Mesendoderm (in vitro differentiated cells): Measurements from ENCODE around the gene VWA2.

Experiments
- DNase-seq: peaks from one replicate; pipeline ENCODE4 v3.0.0; 2013
- H2AK5ac ChIP-seq: 2 replicates; pipeline ENCODE4 v1.6.1; 2013; ENCODE audit warnings: low read length, inconsistent platforms
- H2BK120ac ChIP-seq: 2 replicates; pipeline ENCODE4 v1.6.1; 2013; ENCODE audit warnings: low read depth, mild to moderate bottlenecking, low read length, moderate library complexity, mixed read lengths
- H2BK15ac ChIP-seq: replicated peaks from 2 replicates; pipeline ENCODE4 v1.6.1; 2013; ENCODE audit warnings: low read depth, mild to moderate bottlenecking, moderate library complexity
- H2BK5ac ChIP-seq: 2 replicates; pipeline ENCODE4 v1.6.1; 2013; ENCODE audit warnings: low read length, inconsistent platforms
- H3K18ac ChIP-seq: 2 replicates; pipeline ENCODE4 v1.6.1; 2013; ENCODE audit warnings: mild to moderate bottlenecking, low read length, mixed read lengths
- H3K23ac ChIP-seq: one replicate; pipeline ENCODE4 v1.6.1; 2013; ENCODE audit warnings: low read length
- H3K27ac ChIP-seq: 2 replicates; pipeline ENCODE4 v1.5.1; 2013; ENCODE audit warnings: low read depth, mild to moderate bottlenecking, inconsistent platforms, low read length, moderate library complexity
- H3K27me3 ChIP-seq: 2 replicates; pipeline ENCODE4 v1.6.1; 2013; ENCODE audit warnings: low read length, control low read depth, mild to moderate bottlenecking, inconsistent platforms; ENCODE audit not compliant: insufficient read depth, poor library complexity
- H3K36me3 ChIP-seq: 2 replicates; pipeline ENCODE4 v1.6.1; 2013; ENCODE audit warnings: low read length, inconsistent platforms; ENCODE audit not compliant: control insufficient read depth, insufficient read depth
- H3K4ac ChIP-seq: one replicate; pipeline ENCODE4 v1.6.1; 2013; ENCODE audit warnings: low read depth, mild to moderate bottlenecking, low read length, moderate library complexity
- H3K4me1 ChIP-seq: 2 replicates; pipeline ENCODE4 v1.6.1; 2013; ENCODE audit warnings: low read depth, low read length, inconsistent platforms; ENCODE audit not compliant: control insufficient read depth
- H3K4me2 ChIP-seq: 2 replicates; pipeline ENCODE4 v1.6.1; 2013; ENCODE audit warnings: low read length
- H3K4me3 ChIP-seq: 2 replicates; pipeline ENCODE4 v1.5.1; 2013; ENCODE audit warnings: mild to moderate bottlenecking, low read length
- H3K56ac ChIP-seq: one replicate; pipeline ENCODE4 v1.6.1; 2013; ENCODE audit warnings: low read length
- H3K79me1 ChIP-seq: 2 replicates; pipeline ENCODE4 v1.6.1; 2013; ENCODE audit warnings: low read length, inconsistent platforms
- H3K79me2 ChIP-seq: 2 replicates; pipeline ENCODE4 v1.6.1; 2013; ENCODE audit warnings: mild to moderate bottlenecking, low read length; ENCODE audit not compliant: control insufficient read depth, insufficient read depth
- H3K9ac ChIP-seq: 2 replicates; pipeline ENCODE4 v1.6.1; 2013; ENCODE audit warnings: low read length, inconsistent platforms
- H4K5ac ChIP-seq: one replicate; pipeline ENCODE4 v1.6.1; 2013; ENCODE audit warnings: low read length
- H4K8ac ChIP-seq: one replicate; pipeline ENCODE4 v1.6.1; 2013; ENCODE audit warnings: low read depth, mild to moderate bottlenecking, control low read depth, low read length, moderate library complexity
- whole genome bisulfite sequencing: extraction: QIAGEN DNeasy Blood & Tissue Kit; methylation state at CpG from one replicate; pipeline ENCODE4 v1.1.7; 2013; ENCODE audit warnings: low lambda C conversion rate, missing lambda C conversion rate; ENCODE audit not compliant: insufficient coverage; ENCODE audit errors: extremely low coverage; 5-methylcytosine and 5-hydroxymethylcytosine counted together

Gene VWA2

DNA sequence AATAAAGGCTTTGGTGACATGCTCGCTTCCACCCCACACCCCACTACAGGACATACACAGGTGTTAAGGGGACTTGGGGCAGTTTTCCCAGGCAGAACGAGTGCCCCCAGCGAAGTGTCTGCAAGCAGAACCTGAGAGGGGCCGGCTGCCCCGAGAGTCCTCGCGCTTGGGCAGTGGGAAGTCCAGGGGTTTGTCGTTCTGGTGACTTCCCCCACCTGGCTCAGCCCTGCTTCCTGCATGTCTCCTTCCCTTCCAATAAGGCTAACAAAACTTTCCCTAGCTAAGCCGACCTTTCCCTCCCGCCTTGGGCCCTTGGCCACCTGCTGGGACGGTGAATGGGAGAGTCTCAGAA lies 916 bp downstream of the VWA2 start:
- no peaks in the 10 kb centered on the region for H3K27me3 ChIP-seq
- no peak for DNase-seq
- no peak overlapping the region for H2BK5ac ChIP-seq
- H3K56ac ChIP-seq: peak overlapping the region; percentile 1
- H3K36me3 ChIP-seq: no peaks in the 10 kb centered on the region
- peak overlapping the region; percentile 45 for H3K4me2 ChIP-seq
- H3K4me1 ChIP-seq: no peaks in the 10 kb centered on the region
- no peak overlapping the region for H3K27ac ChIP-seq
- no CpG with 5 or more reads among the region's 11 CpGs for WGBS
- no peak overlapping the region for H2BK120ac ChIP-seq
- no peak overlapping the region for H4K8ac ChIP-seq
- no peak overlapping the region for H3K4ac ChIP-seq
- no peaks in the 10 kb centered on the region for H3K79me2 ChIP-seq
- H3K79me1 ChIP-seq: no peaks in the 10 kb centered on the region
- no peak overlapping the region for H3K9ac ChIP-seq
- H4K5ac ChIP-seq: no peak overlapping the region
- no peak overlapping the region for H3K4me3 ChIP-seq
- no peak overlapping the region for H2BK15ac ChIP-seq
- no peak overlapping the region for H3K23ac ChIP-seq
- no peak overlapping the region for H3K18ac ChIP-seq
- no peak overlapping the region for H2AK5ac ChIP-seq

DNA sequence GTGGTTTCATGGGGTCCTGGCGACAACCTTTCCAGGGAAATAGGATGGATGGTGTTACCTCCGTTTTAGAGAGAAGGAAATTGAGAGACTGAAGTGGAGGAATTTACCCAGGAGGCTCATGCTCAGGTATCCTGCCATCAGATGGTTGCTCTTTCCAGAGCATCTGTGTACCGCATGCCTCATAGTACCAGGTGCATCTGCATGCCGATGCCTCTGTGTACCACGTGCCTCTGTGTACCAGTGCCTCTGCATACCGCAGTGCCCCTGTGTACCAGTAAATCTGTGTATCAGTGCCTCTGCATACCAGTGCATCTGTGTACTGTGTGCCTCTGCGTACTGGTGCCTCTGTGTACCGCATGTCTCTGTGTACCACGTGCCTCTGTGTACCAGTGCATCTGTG lies 3.2 kb downstream of the VWA2 start:
- Histone ChIP-seq H3K79me2 (no peaks in the 10 kb centered on the region), H3K27me3 (no peaks in the 10 kb centered on the region), H3K4me3 (no peak overlapping the region), H3K56ac (no peak overlapping the region), H3K23ac (no peak overlapping the region), H3K4me1 (no peaks in the 10 kb centered on the region), H3K79me1 (no peaks in the 10 kb centered on the region), H3K36me3 (no peaks in the 10 kb centered on the region), H3K4me2 (no peak overlapping the region), H2BK5ac (no peak overlapping the region), H4K5ac (no peak overlapping the region), H2BK15ac (no peak overlapping the region), H4K8ac (no peak overlapping the region), H2BK120ac (no peak overlapping the region), H2AK5ac (no peak overlapping the region), H3K27ac (no peak overlapping the region), H3K9ac (no peak overlapping the region), H3K4ac (no peak overlapping the region), H3K18ac (no peak overlapping the region)
- DNase-seq: no peak
- WGBS: no CpG with 5 or more reads among the region's 9 CpGs

DNA sequence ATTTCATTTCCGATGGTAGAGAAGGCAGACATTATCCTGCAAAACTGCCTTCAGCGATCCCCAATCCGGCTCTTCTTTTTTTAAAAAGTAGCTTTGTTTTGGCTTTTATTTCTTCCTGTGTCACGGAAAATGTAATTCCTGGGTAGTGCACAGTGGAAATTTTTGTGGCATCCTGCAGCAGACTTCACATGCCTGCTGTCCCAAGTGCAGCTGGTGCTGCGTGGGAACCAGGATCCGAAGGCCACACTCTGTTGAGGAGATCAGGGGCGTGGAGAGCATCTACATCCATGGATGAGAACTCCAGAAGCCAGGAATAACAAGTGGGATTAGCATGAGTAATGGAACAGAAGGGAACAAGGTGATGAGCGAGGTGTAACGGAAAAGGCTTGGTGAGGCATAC lies 4.6 kb downstream of the VWA2 start:
- Histone ChIP-seq H4K5ac (no peak overlapping the region), H4K8ac (no peak overlapping the region), H3K4me2 (no peak overlapping the region), H3K36me3 (no peaks in the 10 kb centered on the region), H2BK15ac (no peak overlapping the region), H3K79me1 (no peaks in the 10 kb centered on the region), H3K4ac (no peak overlapping the region), H3K23ac (no peak overlapping the region), H2AK5ac (no peak overlapping the region), H3K56ac (no peak overlapping the region), H3K4me1 (no peaks in the 10 kb centered on the region), H3K4me3 (no peak overlapping the region), H3K9ac (no peak overlapping the region), H3K79me2 (no peaks in the 10 kb centered on the region), H3K27me3 (no peaks in the 10 kb centered on the region), H2BK5ac (no peak overlapping the region), H2BK120ac (no peak overlapping the region), H3K27ac (no peak overlapping the region), H3K18ac (no peak overlapping the region)
- WGBS: no CpG with 5 or more reads among the region's 9 CpGs
- DNase-seq: no peak

DNA sequence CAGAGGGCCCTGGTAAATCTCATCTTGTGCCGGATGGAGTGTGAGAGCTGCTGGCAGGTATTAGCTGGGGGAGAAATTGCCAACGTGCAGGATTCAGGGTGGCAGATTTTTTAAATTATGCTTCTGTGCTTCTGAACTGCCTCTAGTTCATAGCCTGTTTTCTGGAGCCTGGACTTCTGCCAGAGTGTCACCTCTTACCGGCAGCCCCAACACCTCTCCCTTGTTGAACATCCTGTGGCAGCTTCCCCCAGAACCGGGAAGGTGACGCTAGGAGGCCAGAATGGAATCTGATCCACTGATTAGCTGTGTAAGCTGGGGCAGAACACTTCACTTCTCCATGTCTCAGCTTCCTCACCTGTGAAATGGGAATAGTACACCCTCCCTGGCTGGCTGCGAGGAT lies 5.1 kb downstream of the VWA2 start:
- Histone ChIP-seq H3K56ac (no peak overlapping the region), H3K4me1 (no peaks in the 10 kb centered on the region), H3K36me3 (no peaks in the 10 kb centered on the region), H3K4me2 (no peak overlapping the region), H3K27me3 (no peaks in the 10 kb centered on the region), H4K5ac (no peak overlapping the region), H3K18ac (no peak overlapping the region), H3K27ac (no peak overlapping the region), H2AK5ac (no peak overlapping the region), H3K9ac (no peak overlapping the region), H3K4ac (no peak overlapping the region), H3K79me1 (no peaks in the 10 kb centered on the region), H2BK15ac (no peak overlapping the region), H3K79me2 (no peaks in the 10 kb centered on the region), H4K8ac (no peak overlapping the region), H3K23ac (no peak overlapping the region), H2BK120ac (no peak overlapping the region), H2BK5ac (no peak overlapping the region), H3K4me3 (no peak overlapping the region)
- no peak for DNase-seq
- no CpG with 5 or more reads among the region's 6 CpGs for WGBS

DNA sequence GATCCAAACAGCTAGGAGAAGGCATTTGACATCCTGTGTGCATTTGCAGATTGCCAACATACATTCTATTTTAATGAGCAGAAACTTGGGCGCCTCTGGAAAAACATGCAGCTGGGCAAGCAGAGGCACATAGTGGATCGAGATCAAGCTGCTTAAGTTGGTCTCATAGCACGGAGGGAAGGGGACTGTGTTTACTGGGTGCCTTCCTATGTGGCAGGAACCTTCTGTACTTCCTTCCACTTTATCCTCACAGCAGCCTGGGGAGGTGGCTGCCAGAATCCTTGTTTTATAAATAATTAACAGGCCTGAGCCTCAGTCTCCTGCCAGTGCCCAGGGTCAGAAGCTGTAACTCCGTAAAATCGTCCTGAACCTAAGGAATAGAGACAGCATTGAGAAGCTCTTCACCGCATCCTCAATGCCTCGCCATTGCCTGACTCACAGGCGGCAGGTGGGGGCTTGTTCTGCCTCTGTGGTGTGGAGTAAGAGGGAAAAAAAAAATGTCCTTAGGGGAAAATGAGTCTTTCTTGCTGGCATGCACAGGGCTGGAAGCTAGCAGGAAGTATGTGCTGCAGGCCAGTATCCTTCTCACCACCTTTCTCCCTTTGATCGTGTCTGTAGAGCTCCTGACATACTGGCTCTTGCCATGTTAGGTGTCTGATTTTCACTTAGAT lies 6.2 kb downstream of the VWA2 start:
- H3K23ac ChIP-seq: no peak overlapping the region
- H3K18ac ChIP-seq: no peak overlapping the region
- no peak overlapping the region for H3K4ac ChIP-seq
- no peak overlapping the region for H2BK15ac ChIP-seq
- H3K36me3 ChIP-seq: no peaks in the 10 kb centered on the region
- H3K4me3 ChIP-seq: no peak overlapping the region
- no peaks in the 10 kb centered on the region for H3K79me1 ChIP-seq
- no peak overlapping the region for H3K27ac ChIP-seq
- H2AK5ac ChIP-seq: no peak overlapping the region
- no peak overlapping the region for H2BK5ac ChIP-seq
- H3K9ac ChIP-seq: no peak overlapping the region
- no peaks in the 10 kb centered on the region for H3K27me3 ChIP-seq
- H3K56ac ChIP-seq: no peak overlapping the region
- H3K79me2 ChIP-seq: no peaks in the 10 kb centered on the region
- WGBS: no CpG with 5 or more reads among the region's 9 CpGs
- no peak overlapping the region for H3K4me2 ChIP-seq
- DNase-seq: no peak
- no peaks in the 10 kb centered on the region for H3K4me1 ChIP-seq
- no peak overlapping the region for H4K5ac ChIP-seq
- H2BK120ac ChIP-seq: no peak overlapping the region
- H4K8ac ChIP-seq: no peak overlapping the region

DNA sequence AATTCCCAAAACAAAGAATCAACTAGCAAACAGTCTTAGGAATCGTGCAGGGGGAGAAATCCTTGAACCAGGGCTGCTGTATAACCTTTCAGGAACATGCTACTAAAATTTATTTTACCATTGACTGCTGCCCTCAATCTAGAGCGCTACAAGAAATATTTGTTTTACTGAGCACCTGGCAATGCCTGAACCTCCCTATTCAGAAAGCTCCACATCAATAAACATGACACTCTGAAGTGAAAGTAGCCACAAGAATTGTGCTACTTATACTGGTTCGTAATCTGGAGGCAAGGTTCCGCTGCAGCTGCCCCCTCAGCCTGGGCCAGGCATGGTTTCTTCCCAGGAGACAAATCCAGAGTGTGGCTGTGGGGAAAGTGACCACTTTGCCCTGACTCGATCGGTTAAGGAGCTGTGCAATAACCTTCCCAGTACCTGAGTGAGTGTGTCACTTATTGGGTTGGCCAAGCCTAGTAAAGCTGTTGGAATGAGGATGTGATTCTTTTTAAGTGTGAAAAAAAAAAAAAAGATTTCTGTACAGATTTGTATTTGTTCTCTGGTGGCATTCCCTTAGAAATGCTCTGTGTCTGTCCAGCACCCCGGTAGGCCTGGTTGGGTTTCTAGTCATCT lies 7.7 kb downstream of the VWA2 start:
- Histone ChIP-seq H3K4me3 (no peak overlapping the region), H3K27me3 (no peaks in the 10 kb centered on the region), H4K8ac (no peak overlapping the region), H2AK5ac (no peak overlapping the region), H2BK120ac (no peak overlapping the region), H3K56ac (no peak overlapping the region), H3K23ac (no peak overlapping the region), H3K4ac (no peak overlapping the region), H4K5ac (no peak overlapping the region), H3K9ac (no peak overlapping the region), H3K36me3 (no peaks in the 10 kb centered on the region), H3K4me1 (no peaks in the 10 kb centered on the region), H2BK5ac (no peak overlapping the region), H3K18ac (no peak overlapping the region), H3K4me2 (no peak overlapping the region), H3K27ac (no peak overlapping the region), H3K79me2 (no peaks in the 10 kb centered on the region), H3K79me1 (no peaks in the 10 kb centered on the region), H2BK15ac (no peak overlapping the region)
- no CpG with 5 or more reads among the region's 7 CpGs for WGBS
- DNase-seq: no peak
